ENCODE results near the gene LRMDA. TPM values are rescaled to one million over a fixed set of nuclear protein-coding genes. Genes with fewer than 3 reads are reported as not detected.

The LRMDA gene
- total RNA-seq, 6 donors from 2014 or later = 12.8 to 185 (median 18.1) TPM

DNA sequence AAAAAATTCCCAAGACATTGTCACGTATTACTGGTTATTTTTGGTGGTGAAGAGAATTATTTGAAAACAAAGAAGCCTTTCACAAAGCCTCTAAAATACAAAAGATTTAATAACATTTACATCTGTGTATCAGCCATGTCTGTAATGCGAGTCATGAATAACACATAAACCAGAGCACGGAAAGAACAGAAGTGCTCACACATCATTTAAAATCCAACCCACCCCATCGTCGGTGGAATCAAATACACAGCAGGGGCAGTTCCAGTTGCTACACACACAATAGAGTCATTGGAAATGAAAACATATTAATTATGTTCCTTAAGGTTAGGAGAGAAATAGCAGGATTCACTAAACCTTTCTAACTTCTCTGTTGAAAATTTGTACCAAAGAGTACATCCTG lies 1108.9 kb downstream of the LRMDA start:
- Histone ChIP-seq H3K27ac (no peak overlapping the region), H3K4me3 (no peak overlapping the region), H3K4me1 (peaks cover 0 to 4% (median 0%) of the 10 kb centered on the region in 4 donors), H3K27me3 (no peaks in the 10 kb centered on the region), H3K9me3 (no peaks in the 10 kb centered on the region), H3K36me3 (no peaks in the 10 kb centered on the region)
- TF ChIP-seq EP300 (IDR thresholded peaks at IDR 0.05) = no peak
- no peak for TF ChIP-seq CTCF (IDR thresholded peaks at IDR 0.05)
- no peak for TF ChIP-seq POLR2AphosphoS5 (IDR thresholded peaks at IDR 0.05)
- TF ChIP-seq POLR2A (IDR thresholded peaks at IDR 0.05) = no peak
- 73 to 94% methylated on average over 5 of the region's 5 CpGs for WGBS, 2 donors
- no peak for ATAC-seq (ENCODE audit: low FRiP score in 2 of 2)
- DNase-seq = no peak

- DNase-seq (no peak), ATAC-seq (ENCODE audit: low FRiP score in 2 of 2) (no peak)
- no peaks in the 10 kb centered on the region for H3K27me3 ChIP-seq
- no peaks in the 10 kb centered on the region for H3K9me3 ChIP-seq
- no peaks in the 10 kb centered on the region for H3K36me3 ChIP-seq
- no peak overlapping the region for H3K27ac ChIP-seq
- TF ChIP-seq EP300 (IDR thresholded peaks at IDR 0.05) (no peak), POLR2A (IDR thresholded peaks at IDR 0.05) (no peak), CTCF (IDR thresholded peaks at IDR 0.05) (no peak)
- 93 to 98% methylated on average over 3 of the region's 3 CpGs for WGBS, 2 donors
- peaks cover 0 to 4% (median 0%) of the 10 kb centered on the region in 4 donors for H3K4me1 ChIP-seq
- no peak overlapping the region for H3K4me3 ChIP-seq
These were observed 1109.4 kb downstream of the LRMDA start for GRCh38 chr10:76540786-76541185.

DNA sequence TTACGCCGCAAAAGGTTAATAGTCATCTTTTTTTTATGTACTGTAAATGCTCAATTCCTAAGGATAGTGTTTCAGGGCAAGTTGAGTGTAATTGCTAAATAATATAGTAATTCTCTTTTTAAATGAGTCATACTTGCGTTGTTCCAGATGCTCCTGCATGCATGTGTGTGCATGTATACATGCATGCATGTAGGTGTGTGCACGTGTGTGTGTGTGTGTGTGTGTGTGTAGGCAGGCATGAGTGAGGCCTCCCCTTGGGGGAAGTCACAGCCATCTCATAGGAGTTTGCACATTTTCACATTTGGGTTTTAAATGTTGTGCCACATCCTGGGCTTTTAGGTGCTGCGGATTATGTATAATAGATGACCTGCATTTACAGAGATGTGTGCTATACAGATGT lies 1110.4 kb downstream of the LRMDA start:
- TF ChIP-seq CTCF (IDR thresholded peaks at IDR 0.05) = no peak
- TF ChIP-seq POLR2A (IDR thresholded peaks at IDR 0.05) = no peak
- Histone ChIP-seq H3K27me3 (no peaks in the 10 kb centered on the region), H3K9me3 (no peaks in the 10 kb centered on the region), H3K4me1 (peaks cover 0 to 5% (median under 1%) of the 10 kb centered on the region in 4 donors), H3K27ac (no peak overlapping the region), H3K4me3 (no peak overlapping the region), H3K36me3 (no peaks in the 10 kb centered on the region)
- DNase-seq (no peak), ATAC-seq (ENCODE audit: low FRiP score in 2 of 2) (no peak)
- WGBS, 2 donors = 86 to 97% methylated on average over 5 of the region's 5 CpGs

- Histone ChIP-seq H3K4me3 (no peak overlapping the region), H3K4me1 (peaks cover 0 to 10% (median 5%) of the 10 kb centered on the region in 4 donors), H3K27me3 (no peaks in the 10 kb centered on the region), H3K9me3 (no peaks in the 10 kb centered on the region), H3K27ac (no peak overlapping the region), H3K36me3 (no peaks in the 10 kb centered on the region)
- ATAC-seq (ENCODE audit: low FRiP score in 2 of 2) (no peak), DNase-seq (no peak)
- TF ChIP-seq CTCF (IDR thresholded peaks at IDR 0.05) = no peak
- 93% methylated on average over 6 of the region's 6 CpGs for WGBS, 2 donors
These were observed 1111.0 kb downstream of the LRMDA start for GRCh38 chr10:76542307-76542930.

DNA sequence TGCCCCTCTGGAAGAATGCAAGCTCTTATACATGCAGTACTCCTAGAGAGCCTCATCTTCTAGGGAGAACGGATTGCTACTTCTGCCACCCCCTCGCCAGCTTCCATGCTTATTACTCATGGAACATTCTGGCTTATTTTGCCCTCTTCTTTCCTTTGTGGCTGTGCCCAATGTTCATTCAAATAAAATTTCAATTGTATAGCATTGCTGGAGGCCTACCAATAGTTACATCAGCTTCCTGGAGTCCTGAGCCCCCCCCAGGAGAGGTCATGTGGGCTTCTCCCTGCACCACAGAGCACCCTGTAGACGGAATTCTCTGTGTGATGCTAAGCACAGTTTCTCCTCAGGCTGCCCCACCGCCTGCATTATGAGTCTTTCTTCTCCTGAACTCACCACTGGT lies 1112.2 kb downstream of the LRMDA start:
- Histone ChIP-seq H3K4me3 (no peak overlapping the region), H3K27ac (no peak overlapping the region), H3K9me3 (no peaks in the 10 kb centered on the region), H3K27me3 (no peaks in the 10 kb centered on the region), H3K36me3 (no peaks in the 10 kb centered on the region), H3K4me1 (peaks cover 0 to 15% (median 7%) of the 10 kb centered on the region in 4 donors)
- no peak for ATAC-seq (ENCODE audit: low FRiP score in 2 of 2)
- 77 to 83% methylated on average over 4 of the region's 4 CpGs for WGBS, 2 donors
- TF ChIP-seq EP300 (IDR thresholded peaks at IDR 0.05) (no peak), POLR2AphosphoS5 (IDR thresholded peaks at IDR 0.05) (no peak), POLR2A (IDR thresholded peaks at IDR 0.05) (no peak), CTCF (IDR thresholded peaks at IDR 0.05) (no peak)
- DNase-seq = no peak
